Pericardium fibroblast (primary cell): ENCODE data around the gene CLEC14A. TPM values are rescaled to one million over a fixed set of nuclear protein-coding genes. Genes with fewer than 3 reads are reported as not detected.

Experiments used
- total RNA-seq: library from RNA; depleted of rRNA; stranded (reverse); fragments of >200 nt; gene quantifications from 2 replicates; pipeline ENCODE4 v1.2.3, GENCODE V29; 2015

Gene CLEC14A, protein sequence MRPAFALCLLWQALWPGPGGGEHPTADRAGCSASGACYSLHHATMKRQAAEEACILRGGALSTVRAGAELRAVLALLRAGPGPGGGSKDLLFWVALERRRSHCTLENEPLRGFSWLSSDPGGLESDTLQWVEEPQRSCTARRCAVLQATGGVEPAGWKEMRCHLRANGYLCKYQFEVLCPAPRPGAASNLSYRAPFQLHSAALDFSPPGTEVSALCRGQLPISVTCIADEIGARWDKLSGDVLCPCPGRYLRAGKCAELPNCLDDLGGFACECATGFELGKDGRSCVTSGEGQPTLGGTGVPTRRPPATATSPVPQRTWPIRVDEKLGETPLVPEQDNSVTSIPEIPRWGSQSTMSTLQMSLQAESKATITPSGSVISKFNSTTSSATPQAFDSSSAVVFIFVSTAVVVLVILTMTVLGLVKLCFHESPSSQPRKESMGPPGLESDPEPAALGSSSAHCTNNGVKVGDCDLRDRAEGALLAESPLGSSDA
- total RNA-seq, result 2.6 and 9.9 TPM in 2 replicates

DNA sequence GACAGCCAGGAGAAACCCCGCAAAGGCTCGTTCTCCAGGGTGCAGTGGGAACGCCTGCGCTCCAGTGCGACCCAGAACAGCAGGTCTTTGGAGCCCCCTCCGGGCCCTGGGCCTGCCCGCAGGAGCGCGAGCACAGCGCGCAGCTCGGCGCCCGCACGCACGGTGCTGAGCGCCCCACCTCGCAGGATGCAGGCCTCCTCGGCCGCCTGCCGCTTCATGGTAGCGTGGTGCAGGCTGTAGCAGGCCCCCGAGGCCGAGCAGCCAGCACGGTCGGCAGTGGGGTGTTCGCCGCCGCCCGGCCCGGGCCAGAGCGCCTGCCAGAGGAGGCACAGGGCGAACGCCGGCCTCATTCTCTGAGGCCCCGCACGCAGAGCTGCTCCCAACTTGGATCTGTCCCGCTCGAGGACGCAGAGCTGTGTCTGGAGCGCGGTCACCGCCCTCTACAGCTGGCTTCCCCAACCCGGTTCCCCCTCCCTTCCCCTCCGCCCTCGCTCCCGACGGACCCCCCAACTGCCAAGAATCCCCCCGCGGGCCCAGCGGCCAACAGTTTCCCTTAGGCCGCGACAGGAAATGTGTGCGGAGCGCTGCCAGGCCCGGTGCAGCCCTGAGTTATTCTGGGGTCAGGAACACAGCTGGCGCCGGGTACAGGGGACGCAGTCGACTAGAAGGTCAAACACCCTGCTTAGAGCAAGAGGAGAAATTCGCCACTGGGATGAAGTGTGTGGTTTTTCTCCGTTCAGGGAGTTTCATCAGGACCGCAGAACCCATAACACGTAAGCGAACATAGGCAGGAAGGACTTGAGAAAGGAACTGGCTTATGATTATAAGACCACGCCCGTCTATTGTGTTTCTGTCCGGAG, at the start of gene CLEC14A:
CLEC14A (minus strand) TSS at position 421 of the 860 bp plus-strand sequence; CDS start at position 350, 71 bp downstream.

DNA sequence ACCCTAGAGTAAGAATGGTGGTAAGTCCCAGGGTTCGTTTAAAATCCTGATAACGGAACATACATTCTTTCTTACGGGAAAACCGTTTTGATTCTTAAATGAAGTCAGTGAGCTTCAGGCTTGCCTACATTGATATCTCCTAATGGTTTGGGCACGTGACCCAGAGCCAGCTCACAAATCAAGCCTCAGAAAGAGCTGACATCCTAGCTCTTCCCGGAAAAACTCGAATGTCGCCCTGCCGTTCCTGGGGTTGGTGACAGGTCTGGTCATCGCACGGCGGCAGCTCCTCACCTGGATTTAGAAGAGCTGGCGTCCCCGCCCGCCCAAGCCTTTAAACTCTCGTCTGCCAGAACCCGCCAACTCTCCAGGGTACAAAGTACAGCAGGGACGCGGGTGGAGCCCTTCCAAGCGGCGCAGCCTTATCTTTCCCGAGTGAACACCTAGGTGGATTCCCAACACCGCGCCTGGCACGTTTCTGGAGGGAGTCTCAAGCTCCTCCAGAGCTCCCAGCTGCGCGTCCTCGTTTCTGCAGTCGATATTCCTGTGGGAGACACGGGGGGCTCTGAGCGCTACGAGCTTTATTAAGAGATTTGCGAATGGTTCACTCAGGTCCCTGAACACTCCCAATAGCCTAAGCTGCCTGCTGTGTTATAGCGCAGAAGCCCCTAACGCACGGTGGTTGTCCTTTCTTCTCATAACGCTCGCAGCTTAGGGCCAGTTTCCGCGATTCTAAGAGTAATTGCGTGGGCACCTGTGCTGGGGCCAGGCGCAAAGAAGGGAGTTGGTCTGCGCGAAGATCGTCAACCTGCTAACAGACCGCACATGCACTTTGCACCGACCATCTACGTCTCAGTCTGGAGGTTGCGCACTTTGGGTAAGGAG, 47.9 kb downstream of the CLEC14A start, which contains the start of gene SSTR1:
SSTR1 (plus strand) TSS at position 169 of the 882 bp plus-strand sequence. CDS start 1,486 bp downstream, outside the sequence.

Other genes with a start within 250 kb of the CLEC14A start
- 0.23 and 0.60 TPM in 2 replicates for gene SSTR1, start 48.2 kb downstream of the CLEC14A start, total RNA-seq